H1 (cell line): ENCODE measurements around the gene ZDHHC5. TPM values are rescaled to one million over a fixed set of nuclear protein-coding genes. Genes with fewer than 3 reads are reported as not detected.
A peak's percentile ranks its signal among the peaks of the same experiment; 100 is the strongest.

Experiments
- CTCF ChIA-PET: fragments of 300-600 bp; sonication (Branson Sonifier 250); formaldehyde crosslinking; loops from one replicate; lab custom pipeline; 2021; ENCODE audit not compliant: partially characterized antibody; lab: Charles Lee
- POLR2A ChIA-PET: fragments of 300-600 bp; sonication (Branson Sonifier 250); formaldehyde crosslinking; loops from one replicate; lab custom pipeline; 2021; ENCODE audit warnings: inconsistent platforms; ENCODE audit not compliant: partially characterized antibody; lab: Charles Lee
- DNase-seq, 2 experiments: peaks; one replicate each; pipeline versions ENCODE4 v3.0.0 to v3.0.0-alpha.2; 2010 to 2022; ENCODE audit warnings: low spot score in 2 of 2, low read depth in 1 of 2, mixed read lengths in 1 of 2
- FAIRE-seq: peaks from 2 replicates; lab custom pipeline; 2011; peaks lifted over from hg19 to GRCh38; lab: Jason Lieb, UNC
- H2AFZ ChIP-seq: 2 replicates; pipeline ENCODE4 v1.8.1; 2012; ENCODE audit warnings: low read length, inconsistent platforms
- H2AK5ac ChIP-seq: 2 replicates; pipeline ENCODE4 v1.6.1; 2013; ENCODE audit warnings: low read depth, low read length
- H2BK120ac ChIP-seq: replicated peaks from 2 replicates; pipeline ENCODE3; 2013; ENCODE audit warnings: low read depth, low read length, inconsistent platforms
- H2BK12ac ChIP-seq: 2 replicates; pipeline ENCODE4 v1.6.1; 2013; ENCODE audit warnings: low read depth, low read length
- H2BK15ac ChIP-seq: 2 replicates; pipeline ENCODE4 v1.6.1; 2013; ENCODE audit warnings: low read length
- H2BK20ac ChIP-seq: 2 replicates; pipeline ENCODE4 v1.6.1; 2013; ENCODE audit warnings: low read length
- H2BK5ac ChIP-seq: 2 replicates; pipeline ENCODE4 v1.6.1; 2013; ENCODE audit warnings: low read depth, low read length
- H3K14ac ChIP-seq: 2 replicates; pipeline ENCODE4 v1.6.1; 2013; ENCODE audit warnings: inconsistent platforms; ENCODE audit not compliant: insufficient read length
- H3K18ac ChIP-seq: 2 replicates; pipeline ENCODE4 v1.6.1; 2013; ENCODE audit warnings: low read length; ENCODE audit errors: extremely low read depth
- H3K23ac ChIP-seq: 2 replicates; pipeline ENCODE4 v1.6.1; 2013; ENCODE audit warnings: inconsistent platforms; ENCODE audit not compliant: insufficient read length
- H3K23me2 ChIP-seq: 2 replicates; pipeline ENCODE4 v1.6.1; 2013; ENCODE audit warnings: low read depth, low read length
- H3K27ac ChIP-seq: 2 replicates; pipeline ENCODE4 v1.6.1; 2011; ENCODE audit warnings: low read depth, low read length, inconsistent platforms
- H3K27me3 ChIP-seq, 4 experiments: replicated peaks in 1 of 4; 1 replicate in 1 of 4; 2 replicates in 3 of 4; pipeline versions ENCODE4 v1.6.1 to v1.8.1; 2011 to 2013; ENCODE audit warnings: low read length in 3 of 4, mild to moderate bottlenecking in 3 of 4, inconsistent platforms in 2 of 4, mixed read lengths in 2 of 4, moderate library complexity in 1 of 4; ENCODE audit not compliant: control insufficient read depth in 3 of 4, insufficient read depth in 3 of 4; ENCODE audit errors: extremely low read depth in 1 of 4
- H3K36me3 ChIP-seq, 4 experiments: 2 replicates each; pipeline versions ENCODE4 v1.6.1 to v1.8.1; 2011 to 2013; ENCODE audit warnings: mild to moderate bottlenecking in 4 of 4, low read length in 3 of 4, moderate library complexity in 2 of 4, control low read depth in 1 of 4, inconsistent platforms in 1 of 4; ENCODE audit not compliant: insufficient read depth in 4 of 4, control insufficient read depth in 2 of 4
- H3K4ac ChIP-seq: replicated peaks from 2 replicates; pipeline ENCODE3; 2013; ENCODE audit warnings: low read length, low read depth, mixed read lengths, inconsistent platforms; ENCODE audit not compliant: insufficient read length
- H3K4me1 ChIP-seq, 4 experiments: replicated peaks in 1 of 4; 1 replicate in 1 of 4; 2 replicates in 3 of 4; pipeline versions ENCODE4 v1.6.1 to v1.8.1; 2011 to 2013; ENCODE audit warnings: low read length in 3 of 4, inconsistent platforms in 2 of 4, mixed read lengths in 1 of 4; ENCODE audit not compliant: insufficient read depth in 4 of 4, control insufficient read depth in 3 of 4
- H3K4me2 ChIP-seq, 2 experiments: 2 replicates each; pipeline versions ENCODE4 v1.6.1 to v1.8.1; 2011 to 2013; ENCODE audit warnings: low read depth in 2 of 2, low read length in 2 of 2, control low read depth in 1 of 2, inconsistent platforms in 1 of 2, mild to moderate bottlenecking in 1 of 2; ENCODE audit not compliant: insufficient read depth in 1 of 2
- H3K4me3 ChIP-seq, 4 experiments: fragments of 200-600, 300-600 bp in 1 of 4; sonication (generic), shearing (Covaris generic), sonication (Bioruptor Twin) in 1 of 4; 2 replicates each; pipeline versions ENCODE4 v1.5.1 to v1.8.1; 2011 to 2016; ENCODE audit warnings: low read length in 4 of 4, low read depth in 3 of 4, control low read depth in 2 of 4, inconsistent platforms in 2 of 4, mild to moderate bottlenecking in 2 of 4, mixed read lengths in 1 of 4, moderate library complexity in 1 of 4; ENCODE audit not compliant: insufficient read depth in 2 of 4; ENCODE audit errors: extremely low read depth in 1 of 4
- H3K56ac ChIP-seq: replicated peaks from 2 replicates; pipeline ENCODE3; 2013; ENCODE audit warnings: low read depth, mild to moderate bottlenecking, mixed read lengths, low read length, inconsistent platforms; ENCODE audit not compliant: insufficient read length
- H3K79me1 ChIP-seq: 2 replicates; pipeline ENCODE4 v1.6.1; 2013; ENCODE audit warnings: low read depth, low read length, control low read depth
- H3K79me2 ChIP-seq, 2 experiments: 2 replicates each; pipeline versions ENCODE4 v1.6.1 to v1.8.1; 2012 to 2013; ENCODE audit warnings: low read length in 2 of 2, mild to moderate bottlenecking in 2 of 2, inconsistent platforms in 1 of 2; ENCODE audit not compliant: insufficient read depth in 2 of 2, control insufficient read depth in 1 of 2
- H3K9ac ChIP-seq, 4 experiments: replicated peaks in 1 of 4; 1 replicate in 1 of 4; 2 replicates in 3 of 4; pipeline versions ENCODE4 v1.6.1 to v1.8.1; 2011 to 2013; ENCODE audit warnings: low read depth in 3 of 4, low read length in 3 of 4, control low read depth in 2 of 4, mild to moderate bottlenecking in 2 of 4, moderate library complexity in 2 of 4, inconsistent platforms in 1 of 4; ENCODE audit errors: extremely low read depth in 1 of 4
- H3K9me3 ChIP-seq, 2 experiments: 2 replicates each; pipeline versions ENCODE4 v1.6.1 to v1.8.1; 2012 to 2013; ENCODE audit warnings: mild to moderate bottlenecking in 2 of 2, moderate library complexity in 2 of 2, control low read depth in 1 of 2, inconsistent platforms in 1 of 2, low read depth in 1 of 2, low read length in 1 of 2, mixed read lengths in 1 of 2; ENCODE audit not compliant: insufficient read depth in 2 of 2
- H4K20me1 ChIP-seq, 2 experiments: replicated peaks in 1 of 2; 2 replicates each; pipeline versions ENCODE3 to v1.8.1; 2011 to 2013; ENCODE audit warnings: inconsistent platforms in 2 of 2, low read length in 2 of 2, mild to moderate bottlenecking in 1 of 2; ENCODE audit not compliant: insufficient read depth in 2 of 2, control insufficient read depth in 1 of 2
- H4K5ac ChIP-seq: 2 replicates; pipeline ENCODE4 v1.6.1; 2013; ENCODE audit warnings: low read length, low read depth, mixed read lengths, inconsistent platforms; ENCODE audit not compliant: insufficient read length
- H4K8ac ChIP-seq: 2 replicates; pipeline ENCODE4 v1.8.0; 2013; ENCODE audit warnings: mild to moderate bottlenecking, moderate library complexity, low read length, inconsistent platforms; ENCODE audit not compliant: insufficient read depth; ENCODE audit errors: extremely low read depth
- H4K91ac ChIP-seq: replicated peaks from 2 replicates; pipeline ENCODE3; 2013; ENCODE audit warnings: low read length, mixed read lengths, inconsistent platforms; ENCODE audit not compliant: insufficient read length
- BACH1 ChIP-seq: IDR thresholded peaks from 2 replicates; pipeline ENCODE4 v1.6.1; 2012; ENCODE audit warnings: low read length, improper control_type of control experiment
- CBX5 ChIP-seq: fragments of 300-800, 300-1000 bp; sonication (generic); IDR thresholded peaks from 2 replicates; pipeline ENCODE4 v1.7.1; 2016; ENCODE audit warnings: antibody characterized with exemption, low read length, low read depth
- CHD2 ChIP-seq: IDR thresholded peaks from 2 replicates; pipeline ENCODE4 v1.6.1; 2012; ENCODE audit warnings: low read length, improper control_type of control experiment
- EZH2 ChIP-seq: fragments of 200-600 bp; sonication (generic); IDR thresholded peaks from 2 replicates; pipeline ENCODE4 v1.7.1; 2012; ENCODE audit warnings: low read depth, mild to moderate bottlenecking, moderate library complexity, low read length, inconsistent platforms; ENCODE audit not compliant: severe bottlenecking
- GABPA ChIP-seq: IDR thresholded peaks from 2 replicates; pipeline ENCODE4 v1.6.1; 2011; ENCODE audit warnings: mild to moderate bottlenecking, low read length, moderate library complexity, borderline replicate concordance; ENCODE audit not compliant: insufficient read depth
- PHF8 ChIP-seq: fragments of 200-600 bp; sonication (generic); conservative IDR thresholded peaks from 2 replicates; pipeline ENCODE4 v1.7.1; 2012; ENCODE audit warnings: low read depth, mild to moderate bottlenecking, inconsistent platforms, low read length, moderate library complexity
- TBP ChIP-seq: IDR thresholded peaks from 2 replicates; pipeline ENCODE4 v1.6.1; 2011; ENCODE audit warnings: low read depth, low read length, improper control_type of control experiment
- WGBS, 2 experiments: shearing (Covaris generic) in 1 of 2; methylation state at CpG; one replicate each; pipeline versions ENCODE4 v1.1.6 to v1.1.7; 2013 to 2015; ENCODE audit warnings: low lambda C conversion rate in 2 of 2, mixed read lengths in 2 of 2, inconsistent platforms in 1 of 2, low coverage in 1 of 2, missing lambda C conversion rate in 1 of 2; ENCODE audit not compliant: insufficient replicate concordance in 2 of 2, insufficient coverage in 1 of 2, insufficient read length in 1 of 2; ENCODE audit errors: extremely low coverage in 1 of 2, missing lambda C conversion rate in 1 of 2; 5-methylcytosine and 5-hydroxymethylcytosine counted together
- polyA plus RNA-seq, 7 experiments: library from polyadenylated mRNA; depleted of rRNA in 3 of 7; stranded (reverse) in 5 of 7; unstranded in 2 of 7; fragments of >200 nt in 5 of 7; fragments of 200-250 nt in 2 of 7; gene quantifications; 1 replicate in 5 of 7; 2 replicates in 1 of 7; 4 replicates in 1 of 7; pipeline versions ENCODE4 v1.2.1 to v1.2.3, GENCODE V29; 2011 to 2013; ENCODE audit warnings: missing spikeins in 2 of 7, mixed read lengths in 2 of 7
- total RNA-seq: library from RNA; stranded (reverse); fragmentation: NEBNext Ultra II Directional; extraction: Animal tissue kit (Norgen Biotek cat#: 25700); gene quantifications from 2 replicates; pipeline ENCODE4 v1.2.1, GENCODE V29; 2021

ZDHHC5 gene
- total and polyA plus RNA-seq, 2 of the 8 experiments (the other 6 are each of a cell fraction or from before 2014, with no cell fraction given): 40.0 to 56.3 TPM

DNA sequence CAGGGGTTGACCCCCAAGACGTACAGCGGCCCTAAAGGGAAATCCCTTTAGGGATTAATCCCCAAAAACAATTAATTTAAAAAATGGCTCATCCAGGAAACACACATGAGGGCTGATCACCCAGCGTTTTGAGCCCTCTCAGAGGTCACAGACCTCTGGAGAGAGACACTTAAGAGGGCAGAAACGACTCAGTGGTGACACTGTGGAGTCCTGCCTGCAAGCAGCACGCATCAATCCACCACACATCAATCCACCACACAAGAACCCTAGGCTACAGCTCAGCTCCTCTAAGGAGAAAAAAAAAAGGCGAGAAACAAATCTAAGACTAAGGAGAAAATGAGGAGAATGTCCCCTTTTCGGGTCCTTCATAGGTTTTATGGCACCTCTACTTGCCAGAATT, 60.9 kb downstream of the ZDHHC5 start:
- ChIA-PET POLR2A (interaction anchor here (0.6 to 4.1 kb wide), 8 partner anchors 10 to 276 kb away, joined by 3 to 30 read pairs (median 4); partner anchors contain the start of genes MED19, SELENOH and TMX2), CTCF (interaction anchor here (1.1 to 2.1 kb wide), 3 partner anchors 8 to 72 kb away, joined by 3 to 6 read pairs (median 3); no protein-coding TSS in a partner anchor)
- Histone ChIP-seq H3K4me1 (peaks cover 0 to 3% (median 1%) of the 10 kb centered on the region in 4 experiments; a peak in 2 of 7 replicates), H3K9ac (no peak overlapping the region), H2AK5ac (no peak overlapping the region), H3K14ac (no peak overlapping the region), H3K23me2 (no peaks in the 10 kb centered on the region), H3K56ac (no peak overlapping the region), H3K23ac (no peak overlapping the region), H2BK5ac (peak overlapping the region; percentile 74), H3K4ac (no peak overlapping the region), H4K8ac (no peak overlapping the region), H2BK12ac (no peak overlapping the region), H2BK15ac (no peak overlapping the region), H2AFZ (no peak overlapping the region), H3K79me1 (peaks cover 4% of the 10 kb centered on the region), H4K20me1 (peaks cover 0 to 4% of the 10 kb centered on the region in 2 experiments), H3K18ac (no peak overlapping the region), H3K9me3 (no peaks in the 10 kb centered on the region), H2BK120ac (no peak overlapping the region), H2BK20ac (no peak overlapping the region), H3K4me2 (peak overlapping the region; percentile 10 to 41; a peak in 1 of 4 replicates), H3K4me3 (no peak overlapping the region), H4K91ac (no peak overlapping the region), H3K27me3 (no peaks in the 10 kb centered on the region), H3K79me2 (peaks cover 0 to 71% of the 10 kb centered on the region in 2 experiments; a peak in 2 of 4 replicates), H4K5ac (no peak overlapping the region), H3K27ac (no peak overlapping the region), H3K36me3 (no peaks in the 10 kb centered on the region; a peak in 1 of 8 replicates)
- FAIRE-seq: no peak
- no peak for DNase-seq
- WGBS, 2 experiments: 77% methylated on average over 7 of the region's 7 CpGs; no CpG with 5 or more reads in 1 of the 2 experiments
- TF ChIP-seq PHF8: no peak
- no peak for TF ChIP-seq CBX5
- TF ChIP-seq TBP: no peak
- TF ChIP-seq GABPA: no peak
- no peak for TF ChIP-seq EZH2
- TF ChIP-seq CHD2: no peak
- TF ChIP-seq BACH1: no peak
